GM12892 (cell line): ENCODE results near the gene ADAMTS3.

Experiments used
- POLR2AphosphoS5 ChIP-seq: IDR thresholded peaks from 2 replicates; pipeline ENCODE4 v1.6.1; 2011; ENCODE audit warnings: low read depth, low read length, control low read depth
- TAF1 ChIP-seq: IDR thresholded peaks from 2 replicates; pipeline ENCODE4 v1.6.1; 2011; ENCODE audit warnings: low read depth, mild to moderate bottlenecking, control low read depth, low read length, borderline replicate concordance

- TF ChIP-seq TAF1 (no peak), POLR2AphosphoS5 (no peak)
Measured at GRCh38 chr4:72440386-72440785, 128.6 kb downstream of the ADAMTS3 start.
